ENCODE data around the gene FAM149A.

The FAM149A gene

GRCh38 chr4:186159613-186160012, 55.1 kb downstream of the FAM149A start:
- peaks cover 8% of the 10 kb centered on the region; the same call in 1 of the 2 replicates for H3K79me2 ChIP-seq (ENCODE audit: low read length)
- no peak overlapping the region for H3K4me3 ChIP-seq (ENCODE audit: low read length)
- H3K9me2 ChIP-seq (replicated peaks; ENCODE audit: insufficient read depth, low read length), result no peaks in the 10 kb centered on the region
- H3K36me3 ChIP-seq (replicated peaks; ENCODE audit: insufficient read depth, low read length), result no peaks in the 10 kb centered on the region
- H3F3A ChIP-seq (ENCODE audit: insufficient read depth, low read length), result peaks cover 6% of the 10 kb centered on the region
- no peak overlapping the region for H3K4me2 ChIP-seq (ENCODE audit: low read depth, low read length)
- H3K27ac ChIP-seq (ENCODE audit: low read length), result no peak overlapping the region
- H3K27me3 ChIP-seq (replicated peaks; ENCODE audit: insufficient read depth, low read length), result no peaks in the 10 kb centered on the region
- TF ChIP-seq EZH2phosphoT487 (IDR thresholded peaks at IDR 0.05; ENCODE audit: low read length) (no peak), CTCF (IDR thresholded peaks at IDR 0.05; ENCODE audit: low read length) (no peak), EZH2 (optimal IDR thresholded peaks at IDR 0.05; ENCODE audit: low read depth, low read length) (no peak)
- H2AFZ ChIP-seq (ENCODE audit: low read length), result no peak overlapping the region
- no peak for DNase-seq
- H4K20me1 ChIP-seq (ENCODE audit: insufficient read depth, low read length), result no peaks in the 10 kb centered on the region
- peaks cover 13% of the 10 kb centered on the region for H3K4me1 ChIP-seq (ENCODE audit: low read length)
- no peaks in the 10 kb centered on the region for H3K9me3 ChIP-seq (replicated peaks; ENCODE audit: insufficient read depth, low read length)
- no peak overlapping the region for H3K9ac ChIP-seq (ENCODE audit: low read length)

GRCh38 chr4:186161138-186161537, 56.6 kb downstream of the FAM149A start:
- H3K36me3 ChIP-seq (replicated peaks; ENCODE audit: insufficient read depth, low read length), result no peaks in the 10 kb centered on the region
- peak; percentile 95 for DNase-seq
- H3K9me2 ChIP-seq (replicated peaks; ENCODE audit: insufficient read depth, low read length), result no peaks in the 10 kb centered on the region
- peak overlapping the region; percentile 63 for H3K9ac ChIP-seq (ENCODE audit: low read length)
- H3F3A ChIP-seq (ENCODE audit: insufficient read depth, low read length), result peaks cover 6% of the 10 kb centered on the region
- peak overlapping the region; percentile 81 for H3K27ac ChIP-seq (ENCODE audit: low read length)
- no peaks in the 10 kb centered on the region for H3K27me3 ChIP-seq (replicated peaks; ENCODE audit: insufficient read depth, low read length)
- H3K9me3 ChIP-seq (replicated peaks; ENCODE audit: insufficient read depth, low read length), result no peaks in the 10 kb centered on the region
- H3K79me2 ChIP-seq (ENCODE audit: low read length), result peaks cover 8% of the 10 kb centered on the region; the same call in 1 of the 2 replicates
- TF ChIP-seq CTCF (IDR thresholded peaks at IDR 0.05; ENCODE audit: low read length) (no peak), EZH2 (optimal IDR thresholded peaks at IDR 0.05; ENCODE audit: low read depth, low read length) (no peak), EZH2phosphoT487 (IDR thresholded peaks at IDR 0.05; ENCODE audit: low read length) (no peak)
- H2AFZ ChIP-seq (ENCODE audit: low read length), result peak overlapping the region; percentile 50; the same call in 1 of the 2 replicates
- peaks cover 13% of the 10 kb centered on the region for H3K4me1 ChIP-seq (ENCODE audit: low read length)
- H3K4me2 ChIP-seq (ENCODE audit: low read depth, low read length), result peak overlapping the region; percentile 68
- H3K4me3 ChIP-seq (ENCODE audit: low read length), result peak overlapping the region; percentile 44; the same call in 1 of the 2 replicates
- no peaks in the 10 kb centered on the region for H4K20me1 ChIP-seq (ENCODE audit: insufficient read depth, low read length)

GRCh38 chr4:186166852-186167512, 62.5 kb downstream of the FAM149A start:
- Histone ChIP-seq H3K4me1 (ENCODE audit: low read length) (peaks cover 17% of the 10 kb centered on the region), H3K9me3 (replicated peaks; ENCODE audit: insufficient read depth, low read length) (no peaks in the 10 kb centered on the region), H3K9me2 (replicated peaks; ENCODE audit: insufficient read depth, low read length) (no peaks in the 10 kb centered on the region), H3K27ac (ENCODE audit: low read length) (peak overlapping the region; percentile 29; the same call in 1 of the 2 replicates), H3F3A (ENCODE audit: insufficient read depth, low read length) (peaks cover 10% of the 10 kb centered on the region), H3K79me2 (ENCODE audit: low read length) (peaks cover 5% of the 10 kb centered on the region; the same call in 1 of the 2 replicates), H2AFZ (ENCODE audit: low read length) (no peak overlapping the region), H3K27me3 (replicated peaks; ENCODE audit: insufficient read depth, low read length) (no peaks in the 10 kb centered on the region), H4K20me1 (ENCODE audit: insufficient read depth, low read length) (no peaks in the 10 kb centered on the region), H3K9ac (ENCODE audit: low read length) (no peak overlapping the region), H3K4me3 (ENCODE audit: low read length) (no peak overlapping the region), H3K36me3 (replicated peaks; ENCODE audit: insufficient read depth, low read length) (no peaks in the 10 kb centered on the region), H3K4me2 (ENCODE audit: low read depth, low read length) (no peak overlapping the region)
- peak; percentile 84 for DNase-seq
- TF ChIP-seq CTCF (IDR thresholded peaks at IDR 0.05; ENCODE audit: low read length), result no peak
- TF ChIP-seq EZH2 (optimal IDR thresholded peaks at IDR 0.05; ENCODE audit: low read depth, low read length), result no peak
- TF ChIP-seq EZH2phosphoT487 (IDR thresholded peaks at IDR 0.05; ENCODE audit: low read length), result no peak
